Measurements from ENCODE around the gene OR2F1.

OR2F1 gene

GRCh38 chr7:144000020-144000419 is 45.4 kb downstream of the OR2F1 start, which contains the start of gene OR6B1:
Gene OR6B1 (plus strand): TSS chr7:144000320. CDS start chr7:144003997, 3,677 bp downstream.
- H2AFZ ChIP-seq (ENCODE audit: low read depth, low read length) = no peak within 1 kb of the TSS
- no peak within 1 kb of the TSS for H3K9ac ChIP-seq (ENCODE audit: low read depth, low read length)
- H3K36me3 ChIP-seq (ENCODE audit: insufficient read depth, low read length) = no peaks in the 10 kb centered on the region
- DNase-seq (no peak), ATAC-seq (ENCODE audit: insufficient read depth, low read depth) (no peak)
- H4K20me1 ChIP-seq (ENCODE audit: insufficient read depth, low read length) = no peaks in the 10 kb centered on the region
- no peak within 1 kb of the TSS for H3K4me3 ChIP-seq (ENCODE audit: low read depth in 1 of 2, low read length in 2 of 2)
- no peaks in the 10 kb centered on the region for H3K27me3 ChIP-seq (ENCODE audit: insufficient read depth, low read length, poor library complexity)
- H3K9me3 ChIP-seq (ENCODE audit: insufficient read depth, low read length, severe bottlenecking) = no peaks in the 10 kb centered on the region
- no peaks in the 10 kb centered on the region for H3K79me2 ChIP-seq (ENCODE audit: insufficient read depth, low read length)
- TF ChIP-seq EZH2 (IDR thresholded peaks at IDR 0.05; ENCODE audit: borderline replicate concordance, low read depth, low read length, severe bottlenecking) = no peak
- TF ChIP-seq CTCF (IDR thresholded peaks at IDR 0.05; ENCODE audit: borderline replicate concordance, extremely low read depth, low read length, poor library complexity, severe bottlenecking) = no peak
- no peaks in the 10 kb centered on the region for H3K4me1 ChIP-seq (ENCODE audit: insufficient read depth, low read length)
- H3K4me2 ChIP-seq (ENCODE audit: insufficient read depth, low read length) = no peak within 1 kb of the TSS
- no peak within 1 kb of the TSS for H3K27ac ChIP-seq (ENCODE audit: low read length)

GRCh38 chr7:144001543-144001942 is 46.9 kb downstream of the OR2F1 start:
- no peaks in the 10 kb centered on the region for H3K27me3 ChIP-seq (ENCODE audit: insufficient read depth, low read length, poor library complexity)
- no peaks in the 10 kb centered on the region for H3K4me1 ChIP-seq (ENCODE audit: insufficient read depth, low read length)
- no peak overlapping the region for H3K9ac ChIP-seq (ENCODE audit: low read depth, low read length)
- H3K9me3 ChIP-seq (ENCODE audit: insufficient read depth, low read length, severe bottlenecking) = no peaks in the 10 kb centered on the region
- no peaks in the 10 kb centered on the region for H4K20me1 ChIP-seq (ENCODE audit: insufficient read depth, low read length)
- DNase-seq (no peak), ATAC-seq (ENCODE audit: insufficient read depth, low read depth) (no peak)
- H3K4me3 ChIP-seq (ENCODE audit: low read depth in 1 of 2, low read length in 2 of 2) = no peak overlapping the region
- no peak overlapping the region for H2AFZ ChIP-seq (ENCODE audit: low read depth, low read length)
- no peak overlapping the region for H3K27ac ChIP-seq (ENCODE audit: low read length)
- TF ChIP-seq CTCF (IDR thresholded peaks at IDR 0.05; ENCODE audit: borderline replicate concordance, extremely low read depth, low read length, poor library complexity, severe bottlenecking) (no peak), EZH2 (IDR thresholded peaks at IDR 0.05; ENCODE audit: borderline replicate concordance, low read depth, low read length, severe bottlenecking) (no peak)
- H3K36me3 ChIP-seq (ENCODE audit: insufficient read depth, low read length) = no peaks in the 10 kb centered on the region
- H3K79me2 ChIP-seq (ENCODE audit: insufficient read depth, low read length) = no peaks in the 10 kb centered on the region
- H3K4me2 ChIP-seq (ENCODE audit: insufficient read depth, low read length) = no peak overlapping the region

GRCh38 chr7:144004703-144005102 is 50.1 kb downstream of the OR2F1 start:
- ATAC-seq (ENCODE audit: insufficient read depth, low read depth) (no peak), DNase-seq (no peak)
- Histone ChIP-seq H2AFZ (ENCODE audit: low read depth, low read length) (no peak overlapping the region), H3K27ac (ENCODE audit: low read length) (no peak overlapping the region), H4K20me1 (ENCODE audit: insufficient read depth, low read length) (no peaks in the 10 kb centered on the region), H3K4me3 (ENCODE audit: low read depth in 1 of 2, low read length in 2 of 2) (no peak overlapping the region), H3K4me1 (ENCODE audit: insufficient read depth, low read length) (no peaks in the 10 kb centered on the region), H3K9me3 (ENCODE audit: insufficient read depth, low read length, severe bottlenecking) (peaks cover 4% of the 10 kb centered on the region), H3K9ac (ENCODE audit: low read depth, low read length) (no peak overlapping the region), H3K36me3 (ENCODE audit: insufficient read depth, low read length) (no peaks in the 10 kb centered on the region), H3K4me2 (ENCODE audit: insufficient read depth, low read length) (no peak overlapping the region), H3K79me2 (ENCODE audit: insufficient read depth, low read length) (no peaks in the 10 kb centered on the region), H3K27me3 (ENCODE audit: insufficient read depth, low read length, poor library complexity) (no peaks in the 10 kb centered on the region)
- no peak for TF ChIP-seq CTCF (IDR thresholded peaks at IDR 0.05; ENCODE audit: borderline replicate concordance, extremely low read depth, low read length, poor library complexity, severe bottlenecking)
- TF ChIP-seq EZH2 (IDR thresholded peaks at IDR 0.05; ENCODE audit: borderline replicate concordance, low read depth, low read length, severe bottlenecking) = no peak

Measured in DND-41 (cell line).